Activated CD4-positive, alpha-beta T cell treated with anti-CD3 and anti-CD28 coated beads for 36 hours (primary cell): Measurements from ENCODE around the gene HINT2. TPM values are rescaled to one million over a fixed set of nuclear protein-coding genes. Genes with fewer than 3 reads are reported as not detected.

Experiments
- ATAC-seq: fragments of 200-7000 bp; cut with Tn5 transposase; one replicate; pipeline ENCODE4 v1.10.0; 2021; ENCODE audit warnings: mild to moderate bottlenecking, moderate library complexity
- CTCF ChIA-PET: fragments of 350-600 bp; sonication (Branson Sonifier 250); formaldehyde crosslinking; loops from one replicate; lab custom pipeline; 2021; ENCODE audit warnings: antibody characterized with exemption; lab: Charles Lee
- POLR2A ChIA-PET: fragments of 350-600 bp; sonication (Branson Sonifier 250); formaldehyde crosslinking; loops from one replicate; lab custom pipeline; 2021; ENCODE audit warnings: antibody characterized with exemption, inconsistent platforms; lab: Charles Lee
- DNase-seq: peaks from one replicate; pipeline ENCODE4 v3.0.0-alpha.2; 2020
- H3K27ac Mint-ChIP-seq: one replicate; pipeline ENCODE4 v1.8.0; 2021; ENCODE audit warnings: mixed read lengths
- H3K27me3 Mint-ChIP-seq: one replicate; pipeline ENCODE4 v1.8.0; 2021; ENCODE audit warnings: mixed read lengths
- H3K36me3 Mint-ChIP-seq: one replicate; pipeline ENCODE4 v1.8.0; 2021; ENCODE audit warnings: low read depth, mixed read lengths
- H3K4me1 Mint-ChIP-seq: one replicate; pipeline ENCODE4 v1.8.0; 2021; ENCODE audit warnings: mixed read lengths
- H3K4me3 Mint-ChIP-seq: one replicate; pipeline ENCODE4 v1.8.0; 2021; ENCODE audit warnings: mild to moderate bottlenecking, moderate library complexity, mixed read lengths
- H3K9me3 Mint-ChIP-seq: one replicate; pipeline ENCODE4 v1.8.0; 2021; ENCODE audit warnings: low read depth, mixed read lengths
- intact Hi-C, 2 experiments: fragments of 100-400 bp; cut with DNase I in 1 of 2; cut with micrococcal nuclease in 1 of 2; formaldehyde crosslinking; loops; one replicate each; pipeline versions ENCODE4 v1.14.2 to v1.15.1; 2022 to 2024; cut with DNase I, micrococcal nuclease
- total RNA-seq, 2 experiments: library from RNA; stranded (reverse); gene quantifications; one replicate each; pipeline ENCODE4 v1.2.3, GENCODE V29; 2021

HINT2 gene
- total RNA-seq, 2 experiments from 2014 or later: 47.4 to 61.1 TPM

DNA sequence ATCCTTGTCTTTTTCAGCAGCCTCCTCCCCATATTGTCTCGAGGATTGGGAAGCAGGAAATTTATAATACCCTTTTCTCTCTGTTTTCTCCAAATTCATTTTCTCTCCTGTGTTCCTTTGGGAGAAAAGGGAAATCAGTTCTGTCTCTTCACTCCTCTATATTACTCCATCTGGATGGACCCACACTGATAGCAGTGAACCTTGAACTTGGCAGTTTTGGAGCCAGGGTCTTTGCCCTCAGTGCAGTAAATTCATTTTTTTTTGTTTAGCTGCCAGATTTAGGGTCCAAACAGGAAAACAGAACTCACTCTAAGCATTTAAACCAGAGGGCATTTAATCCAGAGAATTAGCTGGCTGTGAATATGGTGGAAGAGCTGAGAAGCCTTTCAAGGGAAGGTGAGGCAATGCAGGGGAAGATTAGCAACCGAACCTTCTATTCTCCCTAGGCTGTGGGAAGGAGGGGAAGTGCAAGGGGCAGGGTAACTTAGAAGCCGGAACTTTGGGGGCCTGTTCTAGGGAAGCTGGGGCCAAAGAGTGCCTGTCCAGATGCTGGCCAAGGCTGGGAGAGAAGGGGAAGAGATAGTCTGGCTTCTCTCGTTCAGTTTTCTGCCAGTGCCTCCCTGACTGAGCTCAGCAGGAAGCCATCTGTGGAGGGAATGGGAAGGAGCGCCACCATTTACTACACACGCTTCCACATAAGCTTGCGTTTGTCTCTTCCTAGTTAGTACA lies 39.8 kb downstream of the HINT2 start:
- H3K27me3 Mint-ChIP-seq: no peaks in the 10 kb centered on the region
- no peaks in the 10 kb centered on the region for H3K4me1 Mint-ChIP-seq
- intact Hi-C loops: loop anchor here in 1 of 2 experiments (2.0 kb wide), 1 partner anchor 20 kb away; no protein-coding TSS in a partner anchor
- H3K27ac Mint-ChIP-seq: peak overlapping the region; percentile 33
- ATAC-seq: no peak
- no peaks in the 10 kb centered on the region for H3K9me3 Mint-ChIP-seq
- peaks cover 3% of the 10 kb centered on the region for H3K36me3 Mint-ChIP-seq
- H3K4me3 Mint-ChIP-seq: no peak overlapping the region
- no peak for DNase-seq
- ChIA-PET POLR2A (interaction anchor here (1.1 kb wide), 1 partner anchor 27 kb away, joined by 3 read pairs; no protein-coding TSS in a partner anchor), CTCF (interaction anchor here (1.0 to 2.7 kb wide), 6 partner anchors 14 to 107 kb away, joined by 4 to 17 read pairs (median 5); no protein-coding TSS in a partner anchor)

GRCh38 chr9:35771943-35772342 lies 42.9 kb downstream of the HINT2 start:
- Mint-ChIP-seq H3K9me3 (no peaks in the 10 kb centered on the region), H3K36me3 (no peaks in the 10 kb centered on the region), H3K4me1 (peaks cover 2% of the 10 kb centered on the region), H3K27ac (no peak overlapping the region), H3K27me3 (no peaks in the 10 kb centered on the region), H3K4me3 (no peak overlapping the region)
- POLR2A ChIA-PET: no interaction called here
- CTCF ChIA-PET: interaction anchor here (0.6 to 2.4 kb wide), 8 partner anchors 8 to 681 kb away, joined by 3 to 9 read pairs (median 4); partner anchors contain the start of gene SPAG8
- ATAC-seq: no peak
- no peak for DNase-seq
- intact Hi-C loops: no loop called here

DNA sequence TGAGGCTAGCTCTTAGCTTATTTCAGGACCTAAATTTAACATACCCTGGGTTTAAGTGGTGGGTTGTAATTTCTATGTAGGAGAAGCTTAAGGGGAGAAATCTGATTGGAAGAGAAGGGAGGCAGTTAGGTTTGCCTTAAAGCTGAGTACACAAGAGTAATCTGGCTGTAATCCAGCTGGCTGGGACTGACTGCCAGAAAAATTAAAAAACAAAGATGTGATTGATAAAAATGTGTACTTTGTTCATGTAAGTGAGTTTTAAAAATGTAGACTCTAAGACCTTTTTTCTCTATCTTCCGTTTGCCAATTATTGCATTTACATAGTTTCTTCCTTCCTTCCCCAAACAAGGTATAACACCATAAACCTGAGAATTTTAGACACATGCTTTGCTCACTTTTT lies 43.3 kb downstream of the HINT2 start:
- intact Hi-C loops: no loop called here
- CTCF ChIA-PET: interaction anchor here (0.6 to 2.4 kb wide), 7 partner anchors 9 to 680 kb away, joined by 3 to 9 read pairs (median 5); partner anchors contain the start of gene SPAG8
- POLR2A ChIA-PET: no interaction called here
- Mint-ChIP-seq H3K27ac (no peak overlapping the region), H3K4me1 (peaks cover 4% of the 10 kb centered on the region), H3K36me3 (no peaks in the 10 kb centered on the region), H3K9me3 (no peaks in the 10 kb centered on the region), H3K27me3 (no peaks in the 10 kb centered on the region), H3K4me3 (no peak overlapping the region)
- ATAC-seq (no peak), DNase-seq (no peak)

DNA sequence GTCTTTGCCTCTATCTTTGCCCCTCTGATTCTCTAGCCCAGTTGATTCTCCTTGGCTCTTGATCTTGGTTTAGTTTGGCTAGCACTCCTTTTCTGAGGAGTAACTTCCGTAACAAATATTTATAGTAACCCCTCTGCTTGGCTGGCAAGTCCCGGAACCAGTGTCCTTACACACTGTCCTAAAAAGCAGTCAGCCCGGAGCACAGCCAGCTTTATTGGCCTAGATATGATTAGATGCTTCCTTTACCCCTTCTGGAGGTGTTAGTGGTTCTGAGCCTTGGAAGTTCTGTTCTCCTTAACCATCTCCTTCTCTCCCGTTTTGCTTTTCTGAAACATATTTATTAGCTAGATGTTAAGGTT lies 43.8 kb downstream of the HINT2 start:
- Mint-ChIP-seq H3K9me3 (no peaks in the 10 kb centered on the region), H3K36me3 (no peaks in the 10 kb centered on the region), H3K4me1 (peaks cover 7% of the 10 kb centered on the region), H3K27me3 (no peaks in the 10 kb centered on the region), H3K27ac (no peak overlapping the region), H3K4me3 (no peak overlapping the region)
- intact Hi-C loops: no loop called here
- POLR2A ChIA-PET: no interaction called here
- CTCF ChIA-PET: interaction anchor here (0.9 to 2.0 kb wide), 5 partner anchors 9 to 111 kb away, joined by 4 to 7 read pairs (median 5); partner anchors contain the start of gene SPAG8
- no peak for DNase-seq
- ATAC-seq: no peak

- CTCF ChIA-PET: interaction anchor here (1.9 kb wide), 1 partner anchor 13 kb away, joined by 4 read pairs; no protein-coding TSS in a partner anchor
- POLR2A ChIA-PET: no interaction called here
- Mint-ChIP-seq H3K36me3 (no peaks in the 10 kb centered on the region), H3K4me3 (no peak overlapping the region), H3K27me3 (no peaks in the 10 kb centered on the region), H3K9me3 (no peaks in the 10 kb centered on the region), H3K4me1 (peaks cover 7% of the 10 kb centered on the region), H3K27ac (no peak overlapping the region)
- no peak for ATAC-seq
- DNase-seq: no peak
- intact Hi-C loops: no loop called here
These were observed 45.1 kb downstream of the HINT2 start for GRCh38 chr9:35769763-35770162.

DNA sequence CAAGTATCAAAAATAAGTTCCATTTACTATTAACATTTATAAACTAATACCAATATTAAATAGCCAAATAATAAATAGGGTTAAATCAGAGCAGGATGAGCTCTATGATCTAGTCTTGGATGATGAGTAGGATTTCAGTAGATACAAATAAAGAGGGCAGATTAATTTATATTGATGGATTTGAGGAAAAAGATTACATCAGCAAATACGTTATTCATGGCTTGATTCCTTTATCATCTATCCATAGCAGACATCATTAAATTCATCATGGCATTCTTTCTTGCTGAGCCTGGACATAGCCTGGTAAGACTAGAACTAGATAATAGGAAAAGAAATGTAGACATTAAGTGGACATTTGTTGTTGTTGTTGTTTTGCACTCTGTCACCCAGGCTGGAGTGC lies 47.4 kb downstream of the HINT2 start:
- peaks cover 2% of the 10 kb centered on the region for H3K36me3 Mint-ChIP-seq
- H3K27me3 Mint-ChIP-seq: no peaks in the 10 kb centered on the region
- no peak for DNase-seq
- H3K4me1 Mint-ChIP-seq: peaks cover 7% of the 10 kb centered on the region
- H3K9me3 Mint-ChIP-seq: no peaks in the 10 kb centered on the region
- no peak overlapping the region for H3K4me3 Mint-ChIP-seq
- CTCF ChIA-PET: interaction anchor here (0.7 kb wide), 1 partner anchor 91 kb away, joined by 3 read pairs; no protein-coding TSS in a partner anchor
- POLR2A ChIA-PET: interaction anchor here (0.6 kb wide), 1 partner anchor 56 kb away, joined by 3 read pairs; no protein-coding TSS in a partner anchor
- intact Hi-C loops: no loop called here
- H3K27ac Mint-ChIP-seq: no peak overlapping the region
- no peak for ATAC-seq

GRCh38 chr9:35766997-35767396 lies 47.8 kb downstream of the HINT2 start:
- no peak overlapping the region for H3K4me3 Mint-ChIP-seq
- DNase-seq (no peak), ATAC-seq (no peak)
- H3K9me3 Mint-ChIP-seq: no peaks in the 10 kb centered on the region
- intact Hi-C loops: no loop called here
- H3K27ac Mint-ChIP-seq: no peak overlapping the region
- H3K36me3 Mint-ChIP-seq: peaks cover 2% of the 10 kb centered on the region
- peaks cover 7% of the 10 kb centered on the region for H3K4me1 Mint-ChIP-seq
- H3K27me3 Mint-ChIP-seq: no peaks in the 10 kb centered on the region
- ChIA-PET POLR2A (interaction anchor here (0.6 kb wide), 1 partner anchor 57 kb away, joined by 3 read pairs; no protein-coding TSS in a partner anchor), CTCF (interaction anchor here (0.7 kb wide), 1 partner anchor 27 kb away, joined by 3 read pairs; no protein-coding TSS in a partner anchor)

DNA sequence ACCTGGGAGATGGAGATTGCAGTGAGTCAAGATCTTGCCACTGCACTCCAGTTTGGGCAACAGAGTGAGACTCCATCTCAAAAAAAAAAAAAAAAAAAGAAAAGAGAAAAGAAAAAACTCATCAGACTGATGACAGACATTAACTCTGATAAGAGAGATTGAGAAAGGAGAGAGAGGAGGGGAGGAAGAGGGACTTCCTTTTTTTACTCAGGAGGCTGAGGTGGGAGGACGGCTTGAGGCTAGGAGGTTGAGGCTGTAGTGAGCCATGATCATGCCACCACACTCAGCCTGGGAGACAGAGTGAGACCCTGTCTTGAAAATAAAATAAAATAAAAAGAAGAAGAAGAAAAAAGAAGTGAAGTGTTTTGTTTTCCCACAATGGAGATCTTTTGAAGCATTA lies 51.0 kb downstream of the HINT2 start:
- Mint-ChIP-seq H3K4me3 (no peak overlapping the region), H3K27ac (no peak overlapping the region), H3K36me3 (peaks cover 13% of the 10 kb centered on the region), H3K4me1 (peaks cover 21% of the 10 kb centered on the region), H3K9me3 (no peaks in the 10 kb centered on the region), H3K27me3 (no peaks in the 10 kb centered on the region)
- ChIA-PET CTCF (interaction anchor here (0.6 kb wide), 2 partner anchors 249 to 384 kb away, joined by 3 read pairs; no protein-coding TSS in a partner anchor), POLR2A (no interaction called here)
- DNase-seq: no peak
- no peak for ATAC-seq
- intact Hi-C loops: no loop called here

GRCh38 chr9:35763181-35763580 lies 51.7 kb downstream of the HINT2 start:
- DNase-seq (no peak), ATAC-seq (no peak)
- no peak overlapping the region for H3K27ac Mint-ChIP-seq
- peaks cover 28% of the 10 kb centered on the region for H3K4me1 Mint-ChIP-seq
- peaks cover 16% of the 10 kb centered on the region for H3K36me3 Mint-ChIP-seq
- no peaks in the 10 kb centered on the region for H3K9me3 Mint-ChIP-seq
- no peak overlapping the region for H3K4me3 Mint-ChIP-seq
- ChIA-PET CTCF (interaction anchor here (0.6 to 1.1 kb wide), 3 partner anchors 15 to 82 kb away, joined by 3 to 4 read pairs (median 4); partner anchors contain the start of genes GBA2 and RGP1), POLR2A (no interaction called here)
- no peaks in the 10 kb centered on the region for H3K27me3 Mint-ChIP-seq
- intact Hi-C loops: no loop called here
